B cell (primary cell): Measurements from ENCODE around the gene LAMA3.

Experiments used
- CTCF ChIP-seq: fragments of 200-600 bp; IDR thresholded peaks from one replicate; pipeline ENCODE4 v1.8.0; 2022; ENCODE audit warnings: antibody characterized with exemption, mild to moderate bottlenecking
- EZH2 ChIP-seq: IDR thresholded peaks from 2 replicates; pipeline ENCODE4 v1.6.1; 2012; ENCODE audit warnings: borderline replicate concordance, low read depth, mild to moderate bottlenecking, moderate library complexity, low read length; ENCODE audit not compliant: insufficient read depth, poor library complexity, severe bottlenecking

GRCh38 chr18:23702606-23703005 is 13.4 kb downstream of the LAMA3 start:
- TF ChIP-seq EZH2 (no peak), CTCF (no peak)
